Testis (tissue), 3 donors: ENCODE measurements around the gene PLA2G7. TPM values are rescaled to one million over a fixed set of nuclear protein-coding genes. Genes with fewer than 3 reads are reported as not detected.

Experiments used
- DNase-seq: peaks from one replicate; pipeline ENCODE4 v3.0.0-alpha.2; 2019
- H3K27ac ChIP-seq, 2 donors: fragments of 200-600 bp; sonication (generic); one replicate each; pipeline ENCODE4 v1.5.1; 2019
- H3K27me3 ChIP-seq: fragments of 200-600 bp; sonication (generic); one replicate; pipeline ENCODE4 v1.5.1; 2019
- H3K36me3 ChIP-seq: fragments of 200-600 bp; sonication (generic); one replicate; pipeline ENCODE4 v1.5.1; 2017; ENCODE audit warnings: low read depth; ENCODE audit errors: missing control alignments
- H3K4me1 ChIP-seq: fragments of 200-600 bp; sonication (generic); one replicate; pipeline ENCODE4 v1.5.1; 2019
- H3K4me3 ChIP-seq, 2 donors: fragments of 200-600 bp; sonication (generic); one replicate each; pipeline ENCODE4 v1.5.1; 2017 to 2019
- H3K9me3 ChIP-seq: fragments of 200-600 bp; sonication (generic); one replicate; pipeline ENCODE4 v1.5.1; 2017
- CTCF ChIP-seq, 3 experiments: fragments of 450-650 bp in 2 of 3; fragments of 200-600 bp in 1 of 3; sonication (generic) in 1 of 3; IDR thresholded peaks; one replicate each; pipeline ENCODE4 v1.5.1; 2016 to 2019; ENCODE audit warnings: antibody characterized with exemption in 3 of 3, mild to moderate bottlenecking in 2 of 3, moderate library complexity in 1 of 3
- POLR2A ChIP-seq: fragments of 450-650 bp; IDR thresholded peaks from one replicate; pipeline ENCODE4 v1.6.1; 2017; ENCODE audit warnings: antibody characterized with exemption, mild to moderate bottlenecking, moderate library complexity
- WGBS, 2 donors: methylation state at CpG; one replicate each; pipeline ENCODE4 v1.1.5; 2018; 5-methylcytosine and 5-hydroxymethylcytosine counted together
- intact Hi-C: fragments of 100-400 bp; cut with DNase I; formaldehyde crosslinking; loops from one replicate; pipeline ENCODE4 v1.15.1; 2023; ENCODE audit warnings: low total_unique reads
- polyA plus RNA-seq: library from polyadenylated mRNA; stranded (reverse); fragments of 350-450 nt; fragmentation: Illumina TruSeq; extraction: RNeasy Lipid Tissue Mini Kit (QIAGEN cat#74804); gene quantifications from one replicate; pipeline ENCODE4 v1.2.3, GENCODE V29; 2014; ENCODE audit warnings: low read depth, low replicate concordance; ENCODE audit not compliant: insufficient read depth
- total RNA-seq, 2 donors: library from RNA; depleted of rRNA; stranded (reverse); fragments of >200 nt; gene quantifications; one replicate each; pipeline ENCODE4 v1.2.3, GENCODE V29; 2016

Gene PLA2G7
- total and polyA plus RNA-seq, 3 donors from 2014 or later, result 0.31 to 2.1 (median 0.74) TPM

GRCh38 chr6:46687619-46688097 lies 47.5 kb downstream of the PLA2G7 start, which contains the start of gene TDRD6:
Gene TDRD6 (plus strand): TSS chr6:46687885. CDS start chr6:46688129, 244 bp downstream.
- Histone ChIP-seq H3K36me3 (no peaks in the 10 kb centered on the region), H3K4me1 (no peaks in the 10 kb centered on the region), H3K9me3 (no peaks in the 10 kb centered on the region), H3K27ac (peak within 1 kb of the TSS; percentile 41 to 76), H3K27me3 (no peaks in the 10 kb centered on the region), H3K4me3 (peak within 1 kb of the TSS; percentile 57 to 63)
- intact Hi-C loops, result no loop called here
- TF ChIP-seq CTCF (IDR thresholded peaks at IDR 0.05) (no peak), POLR2A (no peak)
- peak; percentile 73 for DNase-seq
- 78 to 80% methylated on average over 26 to 41 of the region's 41 CpGs for WGBS, 2 donors

- 75 to 78% methylated on average over 4 of the region's 4 CpGs for WGBS, 2 donors
Observed at GRCh38 chr6:46684771-46685170, 50.4 kb downstream of the PLA2G7 start.

GRCh38 chr6:46677314-46677654 lies 57.9 kb downstream of the PLA2G7 start:
- intact Hi-C loops, result no loop called here
- H3K36me3 ChIP-seq, result no peaks in the 10 kb centered on the region

More at GRCh38 chr6:46684771-46685170, 50.4 kb downstream of the PLA2G7 start:
- Histone ChIP-seq H3K4me1 (no peaks in the 10 kb centered on the region), H3K4me3 (no peak overlapping the region), H3K27ac (no peak overlapping the region), H3K9me3 (no peaks in the 10 kb centered on the region), H3K27me3 (no peaks in the 10 kb centered on the region), H3K36me3 (no peaks in the 10 kb centered on the region)
- intact Hi-C loops, result no loop called here
- DNase-seq, result no peak
- TF ChIP-seq POLR2A (no peak), CTCF (IDR thresholded peaks at IDR 0.05) (no peak)

GRCh38 chr6:46676604-46677313 lies 58.4 kb downstream of the PLA2G7 start:
- no peak for DNase-seq
- intact Hi-C loops, result no loop called here
- 83 to 89% methylated on average over 6 of the region's 6 CpGs for WGBS, 2 donors
- no peaks in the 10 kb centered on the region for H3K36me3 ChIP-seq
- no peak for TF ChIP-seq CTCF (IDR thresholded peaks at IDR 0.05)
- no peak for TF ChIP-seq POLR2A
- H3K4me1 ChIP-seq, result no peaks in the 10 kb centered on the region
- no peaks in the 10 kb centered on the region for H3K27me3 ChIP-seq
- H3K9me3 ChIP-seq, result no peaks in the 10 kb centered on the region
- H3K4me3 ChIP-seq, result no peak overlapping the region
- H3K27ac ChIP-seq, result no peak overlapping the region

More at GRCh38 chr6:46677314-46677654, 57.9 kb downstream of the PLA2G7 start:
- Histone ChIP-seq H3K9me3 (no peaks in the 10 kb centered on the region), H3K27ac (no peak overlapping the region), H3K4me3 (no peak overlapping the region), H3K27me3 (no peaks in the 10 kb centered on the region), H3K4me1 (no peaks in the 10 kb centered on the region)
- WGBS, 2 donors, result 74 to 88% methylated on average over 4 of the region's 4 CpGs
- no peak for DNase-seq
- TF ChIP-seq POLR2A, result no peak
- TF ChIP-seq CTCF (IDR thresholded peaks at IDR 0.05), result no peak

GRCh38 chr6:46674410-46674809 lies 60.8 kb downstream of the PLA2G7 start:
- TF ChIP-seq POLR2A (no peak), CTCF (IDR thresholded peaks at IDR 0.05) (no peak)
- Histone ChIP-seq H3K36me3 (no peaks in the 10 kb centered on the region), H3K4me3 (no peak overlapping the region), H3K9me3 (no peaks in the 10 kb centered on the region), H3K27me3 (no peaks in the 10 kb centered on the region), H3K4me1 (no peaks in the 10 kb centered on the region), H3K27ac (no peak overlapping the region)
- WGBS, 2 donors, result 33 to 40% methylated on average over 1 of the region's 1 CpG
- no peak for DNase-seq
- intact Hi-C loops, result no loop called here
